Activated T-cell treated with anti-CD3 and anti-CD28 coated beads, Interleukin-2, amount 50 U/mL, for 24 hours (primary cell): ENCODE results near the gene CAMK2D.
A peak's percentile ranks its signal among the peaks of the same experiment; 100 is the strongest.

ENCODE experiments used
- DNase-seq: peaks from one replicate; pipeline ENCODE4 v3.0.0-alpha.2; 2020
- H3K27ac Mint-ChIP-seq: 2 replicates; pipeline ENCODE4 v1.8.0; 2020; ENCODE audit warnings: mild to moderate bottlenecking, mixed read lengths
- H3K27me3 Mint-ChIP-seq: 2 replicates; pipeline ENCODE4 v1.8.0; 2020; ENCODE audit warnings: mixed read lengths
- H3K36me3 Mint-ChIP-seq: 2 replicates; pipeline ENCODE4 v1.8.0; 2020; ENCODE audit warnings: low read depth, mixed read lengths
- H3K4me1 Mint-ChIP-seq: 2 replicates; pipeline ENCODE4 v1.8.0; 2020; ENCODE audit warnings: low read depth, mixed read lengths
- H3K4me3 Mint-ChIP-seq: 2 replicates; pipeline ENCODE4 v1.8.0; 2020; ENCODE audit warnings: mild to moderate bottlenecking, moderate library complexity, mixed read lengths
- H3K9me3 Mint-ChIP-seq: 2 replicates; pipeline ENCODE4 v1.8.0; 2020; ENCODE audit warnings: mixed read lengths

Gene CAMK2D

GRCh38 chr4:113452152-113452551 is 309.4 kb downstream of the CAMK2D start:
- peaks cover under 1% of the 10 kb centered on the region for H3K9me3 Mint-ChIP-seq
- no peak overlapping the region for H3K27ac Mint-ChIP-seq
- H3K36me3 Mint-ChIP-seq: peaks cover 61% of the 10 kb centered on the region
- DNase-seq: no peak
- H3K4me1 Mint-ChIP-seq: peaks cover 16% of the 10 kb centered on the region
- H3K4me3 Mint-ChIP-seq: no peak overlapping the region
- no peaks in the 10 kb centered on the region for H3K27me3 Mint-ChIP-seq

DNA sequence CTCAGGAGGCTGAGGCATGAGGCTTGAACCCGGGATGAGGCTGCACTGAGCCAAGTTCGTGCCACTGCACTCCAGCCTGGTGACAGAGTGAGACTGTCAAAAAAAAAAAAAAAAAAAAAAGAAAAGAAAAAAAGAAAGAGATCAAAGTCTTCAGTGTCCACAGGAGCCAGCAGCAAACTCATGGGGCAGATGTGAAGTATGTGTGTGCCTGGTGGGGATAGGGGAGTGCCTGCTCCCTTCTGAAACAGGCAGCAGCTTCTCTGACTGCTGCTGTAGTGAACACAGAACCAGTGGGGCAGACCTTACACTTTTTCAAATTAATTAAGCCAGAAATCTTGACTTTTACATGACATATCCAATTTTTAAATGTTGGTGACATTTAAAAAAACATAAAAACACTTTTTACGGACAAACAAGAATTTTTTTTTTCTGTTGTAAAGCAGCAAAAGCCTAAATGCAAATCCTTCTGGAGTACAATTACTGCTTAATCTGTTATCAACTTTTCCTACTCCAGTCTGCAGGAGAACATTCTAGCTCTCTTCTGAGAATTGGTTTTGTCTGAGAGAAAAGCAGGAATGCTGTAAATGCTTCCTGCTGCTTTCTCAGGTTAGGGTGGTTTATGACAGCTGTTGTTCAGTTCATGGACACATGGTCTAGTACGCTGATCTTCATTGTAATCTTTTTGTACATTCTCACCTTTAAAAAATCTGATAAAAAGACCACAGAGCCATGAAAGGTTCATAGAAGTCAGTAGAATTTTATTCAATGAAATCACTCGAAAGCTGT is 311.1 kb downstream of the CAMK2D start:
- peaks cover 16% of the 10 kb centered on the region for H3K4me1 Mint-ChIP-seq
- H3K36me3 Mint-ChIP-seq: peaks cover 51% of the 10 kb centered on the region
- peaks cover 10% of the 10 kb centered on the region for H3K9me3 Mint-ChIP-seq
- H3K27me3 Mint-ChIP-seq: no peaks in the 10 kb centered on the region
- no peak for DNase-seq
- H3K27ac Mint-ChIP-seq: no peak overlapping the region
- no peak overlapping the region for H3K4me3 Mint-ChIP-seq

GRCh38 chr4:113449410-113449974 is 312.0 kb downstream of the CAMK2D start:
- H3K4me1 Mint-ChIP-seq: peaks cover 17% of the 10 kb centered on the region
- peaks cover 10% of the 10 kb centered on the region for H3K9me3 Mint-ChIP-seq

DNA sequence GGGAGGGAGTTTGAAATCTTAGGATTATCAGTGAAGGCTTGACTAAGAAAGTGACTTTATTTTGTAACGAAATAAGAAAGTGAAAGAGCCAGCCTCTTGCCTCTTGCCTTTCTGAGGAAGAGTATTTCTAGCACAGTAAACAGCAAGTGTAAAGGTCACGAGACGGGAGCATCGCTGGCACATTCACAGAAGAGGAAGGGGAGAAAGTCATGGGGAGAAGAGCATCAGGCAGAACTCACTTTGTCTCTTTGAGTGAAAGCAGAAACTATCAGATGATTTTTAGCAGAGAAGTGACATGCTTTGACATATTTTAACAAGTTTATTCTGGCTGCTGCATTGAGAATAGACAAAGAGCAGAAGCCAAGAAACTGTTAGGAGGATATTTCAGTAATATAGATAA is 313.8 kb downstream of the CAMK2D start:
- Mint-ChIP-seq H3K4me3 (no peak overlapping the region), H3K4me1 (peaks cover 10% of the 10 kb centered on the region), H3K36me3 (peaks cover 26% of the 10 kb centered on the region), H3K9me3 (peaks cover 10% of the 10 kb centered on the region), H3K27ac (no peak overlapping the region), H3K27me3 (no peaks in the 10 kb centered on the region)
- no peak for DNase-seq

More at GRCh38 chr4:113449410-113449974, 312.0 kb downstream of the CAMK2D start:
- no peak overlapping the region for H3K27ac Mint-ChIP-seq
- H3K36me3 Mint-ChIP-seq: peaks cover 42% of the 10 kb centered on the region
- no peak overlapping the region for H3K4me3 Mint-ChIP-seq
- DNase-seq: no peak
- no peaks in the 10 kb centered on the region for H3K27me3 Mint-ChIP-seq

DNA sequence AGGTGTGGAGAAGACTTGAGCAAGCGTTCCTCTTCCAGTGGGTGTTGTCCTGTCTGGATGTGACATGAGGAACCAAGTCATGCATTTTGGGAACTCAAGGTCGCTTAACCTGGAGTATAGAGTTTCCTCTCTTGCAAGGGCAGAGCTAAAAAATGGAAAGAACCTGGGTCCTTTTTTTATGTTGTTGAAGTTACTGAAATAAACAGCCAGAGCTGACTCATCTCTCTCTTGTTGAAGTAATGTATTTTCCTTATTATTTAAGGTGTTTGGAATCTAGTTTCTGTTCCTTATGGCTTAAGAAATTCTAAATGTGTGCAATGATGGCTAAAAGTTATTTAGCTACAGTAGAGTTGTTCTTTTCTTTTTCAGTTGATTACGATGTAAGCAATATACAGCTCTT is 314.5 kb downstream of the CAMK2D start:
- DNase-seq: no peak
- Mint-ChIP-seq H3K4me1 (peaks cover 10% of the 10 kb centered on the region), H3K4me3 (no peak overlapping the region), H3K27me3 (no peaks in the 10 kb centered on the region), H3K27ac (no peak overlapping the region), H3K9me3 (peaks cover 10% of the 10 kb centered on the region), H3K36me3 (peaks cover 22% of the 10 kb centered on the region)

GRCh38 chr4:113446019-113446418 is 315.5 kb downstream of the CAMK2D start:
- no peak for DNase-seq
- Mint-ChIP-seq H3K4me1 (peaks cover 10% of the 10 kb centered on the region), H3K36me3 (peaks cover 13% of the 10 kb centered on the region), H3K27ac (peak overlapping the region; percentile 83), H3K27me3 (no peaks in the 10 kb centered on the region), H3K9me3 (peaks cover 10% of the 10 kb centered on the region), H3K4me3 (peak overlapping the region; percentile 1)

- Mint-ChIP-seq H3K9me3 (peaks cover 10% of the 10 kb centered on the region), H3K27me3 (no peaks in the 10 kb centered on the region), H3K4me1 (peaks cover 10% of the 10 kb centered on the region), H3K36me3 (peaks cover 11% of the 10 kb centered on the region), H3K27ac (peak overlapping the region; percentile 83), H3K4me3 (no peak overlapping the region)
- DNase-seq: no peak
These were observed 316.3 kb downstream of the CAMK2D start for GRCh38 chr4:113445286-113445685.

GRCh38 chr4:113444386-113444785 is 317.2 kb downstream of the CAMK2D start:
- Mint-ChIP-seq H3K27me3 (no peaks in the 10 kb centered on the region), H3K27ac (no peak overlapping the region), H3K4me1 (peaks cover 10% of the 10 kb centered on the region), H3K36me3 (peaks cover 7% of the 10 kb centered on the region), H3K4me3 (no peak overlapping the region), H3K9me3 (peaks cover 10% of the 10 kb centered on the region)
- no peak for DNase-seq

DNA sequence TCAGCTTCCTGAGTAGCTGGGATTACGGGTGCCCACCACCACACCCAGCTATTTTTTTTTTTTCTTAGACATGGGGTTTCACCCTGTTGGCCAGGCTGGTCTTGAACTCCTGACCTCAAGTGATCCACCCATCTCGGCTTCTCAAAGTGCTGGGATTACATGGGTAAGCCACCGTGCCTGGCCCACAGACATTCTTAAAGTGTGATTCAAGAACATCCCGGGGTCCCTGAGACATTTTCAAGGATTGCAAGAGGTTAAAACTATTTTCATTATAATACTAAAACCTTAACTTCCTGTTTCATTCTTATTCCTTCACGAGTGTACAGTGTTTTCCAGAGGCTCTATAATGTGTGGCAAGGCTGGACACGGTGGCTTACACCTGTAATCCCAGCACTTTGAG is 318.7 kb downstream of the CAMK2D start:
- H3K9me3 Mint-ChIP-seq: peaks cover 10% of the 10 kb centered on the region
- DNase-seq: no peak
- H3K27ac Mint-ChIP-seq: no peak overlapping the region
- no peak overlapping the region for H3K4me3 Mint-ChIP-seq
- peaks cover 7% of the 10 kb centered on the region for H3K36me3 Mint-ChIP-seq
- H3K4me1 Mint-ChIP-seq: peaks cover 10% of the 10 kb centered on the region
- no peaks in the 10 kb centered on the region for H3K27me3 Mint-ChIP-seq

GRCh38 chr4:113440371-113440770 is 321.2 kb downstream of the CAMK2D start:
- H3K27me3 Mint-ChIP-seq: no peaks in the 10 kb centered on the region
- no peak overlapping the region for H3K4me3 Mint-ChIP-seq
- peaks cover 23% of the 10 kb centered on the region for H3K4me1 Mint-ChIP-seq
- no peaks in the 10 kb centered on the region for H3K9me3 Mint-ChIP-seq
- H3K27ac Mint-ChIP-seq: no peak overlapping the region
- no peaks in the 10 kb centered on the region for H3K36me3 Mint-ChIP-seq
- no peak for DNase-seq

DNA sequence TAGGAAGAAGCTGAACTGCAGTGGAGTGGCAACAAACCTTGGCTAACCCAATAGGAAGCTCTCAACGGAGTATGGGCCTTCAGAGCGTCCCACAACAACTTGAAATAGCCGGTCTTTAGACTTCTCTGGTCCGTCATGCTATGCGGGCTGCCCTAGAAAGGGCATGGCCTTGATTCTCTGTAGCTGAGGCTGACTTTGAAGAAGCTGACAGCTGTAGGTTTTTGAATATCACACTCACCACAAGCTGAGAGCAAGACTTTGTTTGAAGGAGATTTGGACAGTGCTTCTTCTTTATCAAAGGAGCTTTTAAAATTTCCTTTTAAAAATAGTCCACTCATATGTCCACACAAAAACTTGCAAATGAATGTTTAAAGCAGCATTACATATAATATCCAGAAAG is 322.9 kb downstream of the CAMK2D start:
- H3K4me3 Mint-ChIP-seq: no peak overlapping the region
- peaks cover 14% of the 10 kb centered on the region for H3K4me1 Mint-ChIP-seq
- no peaks in the 10 kb centered on the region for H3K27me3 Mint-ChIP-seq
- H3K27ac Mint-ChIP-seq: no peak overlapping the region
- DNase-seq: no peak
- no peaks in the 10 kb centered on the region for H3K9me3 Mint-ChIP-seq
- H3K36me3 Mint-ChIP-seq: no peaks in the 10 kb centered on the region

DNA sequence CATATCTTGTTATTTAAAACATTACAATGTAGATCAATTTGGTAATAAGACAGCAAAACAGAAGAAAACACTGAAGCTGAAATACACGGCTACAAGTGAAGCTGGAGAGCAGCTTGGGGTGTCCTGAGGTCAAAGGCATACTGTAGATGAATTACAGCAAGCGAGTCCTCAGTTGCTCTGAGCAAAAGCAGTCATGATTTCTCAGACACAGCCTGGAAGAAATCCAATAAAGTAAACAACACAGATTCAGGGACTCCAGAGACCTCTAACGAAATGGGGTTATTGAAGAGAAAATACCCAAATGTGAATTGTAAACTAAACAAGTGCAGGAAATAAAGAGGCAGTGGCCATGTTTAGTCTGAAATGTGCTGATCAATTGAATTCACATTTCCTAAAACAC is 324.4 kb downstream of the CAMK2D start:
- H3K4me1 Mint-ChIP-seq: peaks cover 13% of the 10 kb centered on the region
- no peaks in the 10 kb centered on the region for H3K36me3 Mint-ChIP-seq
- H3K9me3 Mint-ChIP-seq: no peaks in the 10 kb centered on the region
- no peak overlapping the region for H3K27ac Mint-ChIP-seq
- DNase-seq: no peak
- H3K27me3 Mint-ChIP-seq: peaks cover 4% of the 10 kb centered on the region
- no peak overlapping the region for H3K4me3 Mint-ChIP-seq

DNA sequence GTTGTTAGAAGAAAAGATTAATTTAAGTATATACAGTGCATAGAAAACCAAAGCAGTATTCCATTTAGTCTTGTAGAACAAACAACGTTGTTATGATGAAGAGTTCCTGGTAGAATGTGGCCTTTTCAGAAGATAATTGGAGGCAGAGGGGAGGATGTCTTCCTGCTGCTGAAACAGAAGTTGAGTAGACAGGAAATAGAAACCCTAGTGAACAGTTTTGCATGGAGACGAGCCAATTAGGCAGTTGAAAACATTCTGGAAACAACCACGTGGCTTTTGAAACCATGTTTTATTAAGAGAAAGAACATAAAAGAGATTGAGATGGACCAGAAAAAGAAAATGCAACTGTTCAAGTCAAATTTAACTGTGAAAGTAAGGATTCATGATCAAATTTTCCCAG is 325.2 kb downstream of the CAMK2D start:
- no peaks in the 10 kb centered on the region for H3K36me3 Mint-ChIP-seq

DNA sequence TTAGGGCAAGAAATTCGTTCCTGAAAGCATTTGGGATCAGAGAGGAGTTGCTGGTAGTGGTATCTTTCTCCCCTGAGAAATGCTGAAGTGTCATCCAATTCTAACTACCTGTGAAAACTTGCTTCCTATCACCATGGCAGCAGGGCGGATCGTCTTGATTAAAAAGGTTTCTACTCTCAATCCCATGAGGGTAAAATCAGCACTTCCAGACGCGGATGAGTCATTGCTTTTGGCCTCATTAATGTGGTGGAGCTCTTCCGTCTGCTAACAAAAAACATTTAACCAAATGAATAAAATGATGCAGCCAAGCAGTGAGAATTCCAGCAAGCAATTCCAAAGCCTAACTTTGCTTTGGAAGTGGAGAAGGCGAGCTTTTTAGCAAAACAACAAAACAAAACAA is 325.6 kb downstream of the CAMK2D start:
- Mint-ChIP-seq H3K27me3 (peaks cover 4% of the 10 kb centered on the region), H3K27ac (no peak overlapping the region), H3K36me3 (no peaks in the 10 kb centered on the region), H3K9me3 (no peaks in the 10 kb centered on the region), H3K4me1 (peaks cover 13% of the 10 kb centered on the region), H3K4me3 (no peak overlapping the region)
- no peak for DNase-seq

More for the DNA sequence above, 325.2 kb downstream of the CAMK2D start:
- Mint-ChIP-seq H3K9me3 (no peaks in the 10 kb centered on the region), H3K4me1 (peaks cover 13% of the 10 kb centered on the region), H3K27ac (no peak overlapping the region), H3K4me3 (no peak overlapping the region), H3K27me3 (peaks cover 4% of the 10 kb centered on the region)
- DNase-seq: no peak

GRCh38 chr4:113434247-113434587 is 327.3 kb downstream of the CAMK2D start:
- H3K9me3 Mint-ChIP-seq: no peaks in the 10 kb centered on the region
- peaks cover 13% of the 10 kb centered on the region for H3K4me1 Mint-ChIP-seq
- H3K27me3 Mint-ChIP-seq: peaks cover 9% of the 10 kb centered on the region
- no peak for DNase-seq
- no peaks in the 10 kb centered on the region for H3K36me3 Mint-ChIP-seq
- no peak overlapping the region for H3K4me3 Mint-ChIP-seq
- no peak overlapping the region for H3K27ac Mint-ChIP-seq
